NCI-H345 (cell line): ENCODE measurements around the gene PCDH12.

Experiments used
- DNase-seq: peaks from one replicate; lab custom pipeline; 2025; lab: John Stamatoyannopoulos, UW

Gene PCDH12

GRCh38 chr5:141906972-141907371 is 51.0 kb downstream of the PCDH12 start:
- DNase-seq = no peak

- no peak for DNase-seq
Measured at GRCh38 chr5:141906517-141906916, 51.5 kb downstream of the PCDH12 start.

DNA sequence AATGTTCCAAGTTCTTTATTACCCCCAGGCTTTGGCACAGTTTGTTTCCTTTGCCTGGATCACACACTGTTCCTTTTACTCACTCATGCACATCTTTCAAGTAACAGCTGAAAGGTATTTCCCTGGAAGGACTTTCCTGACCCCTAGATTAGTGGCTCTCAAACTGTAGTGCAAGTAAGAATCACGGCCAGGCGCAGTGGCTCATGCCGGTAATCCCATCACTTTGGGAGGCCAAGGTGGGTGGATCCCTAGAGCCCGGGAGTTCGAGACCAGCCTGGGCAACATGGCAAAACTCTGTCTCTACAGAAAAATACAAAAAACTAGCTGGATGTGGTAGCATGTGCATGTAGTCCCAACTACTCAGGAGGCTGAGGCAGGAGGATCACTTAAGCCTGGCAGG is 53.5 kb downstream of the PCDH12 start:
- DNase-seq = no peak

DNA sequence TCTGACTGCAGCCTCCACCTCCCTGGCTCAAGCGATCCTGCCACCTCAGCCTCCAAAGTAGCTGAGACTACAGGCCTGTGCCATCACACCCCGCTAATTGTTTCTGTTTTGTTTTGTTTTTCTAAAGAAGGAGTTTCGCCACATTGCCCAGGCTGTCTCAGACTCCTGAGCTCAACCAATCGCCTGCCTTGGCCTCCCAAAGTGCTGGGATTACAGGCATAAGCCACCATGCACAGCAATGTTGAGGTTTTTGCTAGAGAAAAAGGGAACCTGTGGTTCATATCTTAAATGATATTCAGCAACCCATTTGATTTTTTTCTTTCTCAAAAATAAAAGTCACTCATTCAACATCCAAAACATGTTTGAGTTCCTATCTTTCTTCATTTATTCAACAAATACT is 54.7 kb downstream of the PCDH12 start:
- DNase-seq = no peak

- DNase-seq = no peak
Measured at GRCh38 chr5:141902015-141902814, 55.8 kb downstream of the PCDH12 start.

DNA sequence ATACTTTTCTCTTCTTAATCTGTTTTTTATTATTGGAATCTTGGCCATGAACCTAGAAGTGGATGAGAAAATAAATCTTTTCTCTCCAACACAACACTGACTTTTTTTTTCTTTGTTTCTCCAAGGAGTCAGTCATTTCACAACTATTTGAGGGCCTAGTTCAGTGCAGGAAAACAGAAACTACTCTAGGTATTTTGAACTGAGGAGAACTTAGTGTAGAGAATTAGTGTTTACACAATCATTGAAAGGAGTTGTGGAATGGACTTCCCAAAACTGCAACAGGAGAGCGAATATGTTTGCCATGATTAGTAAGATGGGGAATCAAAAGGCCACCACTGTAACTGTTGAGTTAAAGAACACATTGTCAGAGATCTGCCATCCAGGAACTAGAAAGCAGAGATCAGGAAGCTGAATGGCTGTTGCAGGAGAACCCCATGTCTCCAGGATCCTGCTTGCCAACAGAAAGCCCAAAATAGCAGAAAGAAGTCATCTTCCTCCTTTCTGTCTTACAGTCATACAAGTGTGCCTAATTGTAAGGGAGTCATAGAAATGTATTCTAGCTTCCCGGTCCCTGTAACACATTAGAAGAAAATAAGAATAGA is 59.5 kb downstream of the PCDH12 start:
- DNase-seq = no peak

DNA sequence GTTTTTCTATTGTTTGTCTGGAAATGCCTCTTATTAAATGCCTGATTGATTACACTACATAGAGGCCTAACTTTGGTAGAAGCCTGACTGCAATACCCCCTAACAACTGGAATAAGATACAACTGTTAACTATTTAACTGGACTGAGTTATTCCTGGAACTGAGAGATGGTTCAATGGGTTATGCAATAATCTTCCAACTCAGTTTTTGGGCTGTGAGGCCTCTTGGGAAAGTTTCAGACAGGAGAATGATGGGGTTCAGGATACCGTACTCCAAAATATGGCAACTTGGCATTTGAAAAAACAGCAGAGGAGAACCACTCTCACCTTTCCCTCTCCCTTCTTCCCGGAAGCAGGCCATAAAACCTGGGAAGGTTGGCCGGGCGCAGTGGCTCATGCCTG is 60.6 kb downstream of the PCDH12 start:
- no peak for DNase-seq
